ENCODE data around the gene PARVB. TPM values are rescaled to one million over a fixed set of nuclear protein-coding genes. Genes with fewer than 3 reads are reported as not detected.

PARVB gene
- total and polyA plus RNA-seq, 2 experiments from 2014 or later = 10.2 to 11.2 TPM

DNA sequence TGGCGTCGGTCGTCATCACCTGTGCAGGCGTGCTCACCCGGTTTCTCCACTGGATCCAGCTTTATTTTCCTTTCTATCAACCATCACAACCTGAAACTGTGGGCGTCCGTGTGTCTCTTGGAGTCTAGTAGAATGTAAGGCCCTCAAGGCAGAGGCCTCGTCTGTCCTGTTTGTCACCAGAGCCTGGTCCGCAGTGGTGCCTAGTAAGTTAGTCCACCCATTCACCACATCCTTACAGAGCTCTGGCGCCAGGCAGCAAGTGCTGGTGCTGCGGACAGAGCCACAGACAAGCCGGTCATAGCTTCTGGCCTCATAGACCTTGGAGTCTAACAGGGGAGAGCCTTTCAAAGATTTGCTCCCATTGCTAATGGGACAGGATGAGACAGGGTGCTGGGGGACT, 92.2 kb downstream of the PARVB start:
- Histone ChIP-seq H3K27ac (no peak overlapping the region), H3K9me2 (replicated peaks; ENCODE audit: insufficient read depth) (no peaks in the 10 kb centered on the region), H4K20me1 (ENCODE audit: insufficient read depth, poor library complexity, severe bottlenecking) (no peaks in the 10 kb centered on the region), H3K27me3 (no peaks in the 10 kb centered on the region), H3K36me3 (replicated peaks; ENCODE audit: insufficient read depth, low read depth) (no peaks in the 10 kb centered on the region), H3K4me2 (no peak overlapping the region), H2AFZ (no peak overlapping the region), H3K4me3 (no peak overlapping the region), H3K4me1 (ENCODE audit: insufficient read depth) (no peaks in the 10 kb centered on the region), H3K79me2 (no peaks in the 10 kb centered on the region), H3K9me3 (ENCODE audit: low read depth) (no peaks in the 10 kb centered on the region)
- WGBS (ENCODE audit: low lambda C conversion rate, missing lambda C conversion rate) = 92% methylated on average over 12 of the region's 12 CpGs
- no peak for DNase-seq (ENCODE audit: low spot score)
- TF ChIP-seq EZH2 (IDR thresholded peaks at IDR 0.05; ENCODE audit: borderline replicate concordance) (no peak), EZH2phosphoT487 (IDR thresholded peaks at IDR 0.05; ENCODE audit: low read depth, severe bottlenecking, unreplicated experiment) (no peak)
- TF ChIP-seq, protein P1, sequence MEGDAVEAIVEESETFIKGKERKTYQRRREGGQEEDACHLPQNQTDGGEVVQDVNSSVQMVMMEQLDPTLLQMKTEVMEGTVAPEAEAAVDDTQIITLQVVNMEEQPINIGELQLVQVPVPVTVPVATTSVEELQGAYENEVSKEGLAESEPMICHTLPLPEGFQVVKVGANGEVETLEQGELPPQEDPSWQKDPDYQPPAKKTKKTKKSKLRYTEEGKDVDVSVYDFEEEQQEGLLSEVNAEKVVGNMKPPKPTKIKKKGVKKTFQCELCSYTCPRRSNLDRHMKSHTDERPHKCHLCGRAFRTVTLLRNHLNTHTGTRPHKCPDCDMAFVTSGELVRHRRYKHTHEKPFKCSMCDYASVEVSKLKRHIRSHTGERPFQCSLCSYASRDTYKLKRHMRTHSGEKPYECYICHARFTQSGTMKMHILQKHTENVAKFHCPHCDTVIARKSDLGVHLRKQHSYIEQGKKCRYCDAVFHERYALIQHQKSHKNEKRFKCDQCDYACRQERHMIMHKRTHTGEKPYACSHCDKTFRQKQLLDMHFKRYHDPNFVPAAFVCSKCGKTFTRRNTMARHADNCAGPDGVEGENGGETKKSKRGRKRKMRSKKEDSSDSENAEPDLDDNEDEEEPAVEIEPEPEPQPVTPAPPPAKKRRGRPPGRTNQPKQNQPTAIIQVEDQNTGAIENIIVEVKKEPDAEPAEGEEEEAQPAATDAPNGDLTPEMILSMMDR (IDR thresholded peaks at IDR 0.05; ENCODE audit: poor library complexity) = no peak

DNA sequence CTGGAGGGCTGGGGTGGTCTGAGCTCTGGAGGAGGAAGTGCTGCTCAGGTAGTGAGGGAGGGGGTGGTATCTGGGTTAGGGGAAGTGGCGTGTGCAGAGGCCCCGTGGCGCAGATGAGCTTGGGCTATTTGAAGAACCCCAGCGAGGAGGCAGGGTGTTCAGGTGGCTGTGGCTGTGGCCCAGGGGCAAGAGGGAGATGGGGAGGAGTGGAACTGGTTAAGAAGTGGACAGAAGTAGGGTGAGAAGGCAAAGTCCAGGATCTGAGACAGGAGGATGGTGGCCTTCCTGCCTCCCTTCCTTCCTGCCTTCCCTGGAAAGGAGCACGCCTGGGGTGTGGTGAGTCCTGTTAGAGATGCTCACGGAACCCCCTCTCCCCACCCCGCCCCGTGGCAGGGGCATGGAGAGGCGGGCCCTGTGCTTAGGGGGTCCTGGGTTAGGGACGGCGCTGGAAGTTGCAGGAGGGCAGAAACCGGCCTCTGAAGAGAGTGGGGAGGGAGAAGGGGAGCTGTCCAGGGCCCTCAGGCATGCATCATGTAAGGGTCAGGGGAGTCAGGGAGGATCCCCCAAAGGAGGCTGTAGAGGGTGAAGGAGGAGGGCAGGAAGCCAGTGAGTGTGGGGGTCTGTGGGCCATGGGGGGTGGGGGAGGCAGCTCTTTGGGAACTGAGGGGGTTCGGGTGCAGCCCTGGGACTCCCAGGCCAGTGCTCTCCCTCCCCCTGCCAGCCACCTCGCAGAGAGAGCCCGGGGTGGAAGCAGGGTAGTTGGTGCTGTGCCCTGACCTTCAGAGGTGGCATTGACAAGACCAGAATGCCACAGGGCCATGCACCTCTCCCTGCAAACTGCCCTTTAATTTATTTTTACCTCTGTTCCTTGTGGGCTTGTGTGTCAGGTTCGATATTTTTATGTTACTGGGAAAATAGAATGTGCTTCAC, 92.9 kb downstream of the PARVB start:
- H3K27me3 ChIP-seq = no peaks in the 10 kb centered on the region
- no peak for DNase-seq (ENCODE audit: low spot score)
- no peaks in the 10 kb centered on the region for H4K20me1 ChIP-seq (ENCODE audit: insufficient read depth, poor library complexity, severe bottlenecking)
- no peak overlapping the region for H3K4me3 ChIP-seq
- H3K9me3 ChIP-seq (ENCODE audit: low read depth) = no peaks in the 10 kb centered on the region
- 91% methylated on average over 15 of the region's 16 CpGs for WGBS (ENCODE audit: low lambda C conversion rate, missing lambda C conversion rate)
- H3K9me2 ChIP-seq (replicated peaks; ENCODE audit: insufficient read depth) = no peaks in the 10 kb centered on the region
- H3K79me2 ChIP-seq = no peaks in the 10 kb centered on the region
- H3K4me2 ChIP-seq = no peak overlapping the region
- H3K36me3 ChIP-seq (replicated peaks; ENCODE audit: insufficient read depth, low read depth) = no peaks in the 10 kb centered on the region
- no peak overlapping the region for H2AFZ ChIP-seq
- TF ChIP-seq EZH2 (IDR thresholded peaks at IDR 0.05; ENCODE audit: borderline replicate concordance) = no peak
- TF ChIP-seq EZH2phosphoT487 (IDR thresholded peaks at IDR 0.05; ENCODE audit: low read depth, severe bottlenecking, unreplicated experiment) = no peak
- TF ChIP-seq, protein P1 (IDR thresholded peaks at IDR 0.05; ENCODE audit: poor library complexity) = no peak
- no peak overlapping the region for H3K27ac ChIP-seq
- no peaks in the 10 kb centered on the region for H3K4me1 ChIP-seq (ENCODE audit: insufficient read depth)

DNA sequence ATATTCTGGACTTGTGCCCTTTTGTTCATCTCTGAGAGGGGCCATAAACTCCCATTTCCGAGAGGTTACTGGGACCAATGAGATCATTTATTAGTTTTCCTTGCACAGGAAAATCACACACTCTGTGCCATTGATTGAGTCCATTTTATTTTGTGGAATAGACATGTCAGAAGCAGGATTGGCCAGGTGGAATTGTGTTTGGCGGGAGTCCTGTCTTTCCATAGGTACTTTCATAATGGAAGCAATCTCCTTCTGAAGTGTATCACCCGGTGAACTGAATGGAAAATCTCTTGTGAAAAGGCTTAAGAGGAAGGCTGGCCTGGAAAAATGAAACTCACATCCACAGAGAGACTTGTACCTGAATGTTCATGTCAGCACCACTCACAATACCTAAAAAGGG, 93.6 kb downstream of the PARVB start:
- Histone ChIP-seq H2AFZ (no peak overlapping the region), H3K9me3 (ENCODE audit: low read depth) (no peaks in the 10 kb centered on the region), H3K9me2 (replicated peaks; ENCODE audit: insufficient read depth) (no peaks in the 10 kb centered on the region), H3K4me1 (ENCODE audit: insufficient read depth) (no peaks in the 10 kb centered on the region), H3K36me3 (replicated peaks; ENCODE audit: insufficient read depth, low read depth) (no peaks in the 10 kb centered on the region), H3K27ac (no peak overlapping the region), H3K4me2 (no peak overlapping the region), H3K79me2 (no peaks in the 10 kb centered on the region), H3K4me3 (no peak overlapping the region), H3K27me3 (no peaks in the 10 kb centered on the region), H4K20me1 (ENCODE audit: insufficient read depth, poor library complexity, severe bottlenecking) (no peaks in the 10 kb centered on the region)
- TF ChIP-seq EZH2phosphoT487 (IDR thresholded peaks at IDR 0.05; ENCODE audit: low read depth, severe bottlenecking, unreplicated experiment) = no peak
- TF ChIP-seq, protein P1 (IDR thresholded peaks at IDR 0.05; ENCODE audit: poor library complexity) = no peak
- no peak for TF ChIP-seq EZH2 (IDR thresholded peaks at IDR 0.05; ENCODE audit: borderline replicate concordance)
- 50% methylated on average over 3 of the region's 3 CpGs for WGBS (ENCODE audit: low lambda C conversion rate, missing lambda C conversion rate)
- DNase-seq (ENCODE audit: low spot score) = no peak
